ENCODE results near the gene GPR33.
"Not testable (repeated sequence)": the region's sequence is repeated elsewhere in the genome, so short reads cannot be mapped to it uniquely, and the experiment has no call there.

The GPR33 gene

DNA sequence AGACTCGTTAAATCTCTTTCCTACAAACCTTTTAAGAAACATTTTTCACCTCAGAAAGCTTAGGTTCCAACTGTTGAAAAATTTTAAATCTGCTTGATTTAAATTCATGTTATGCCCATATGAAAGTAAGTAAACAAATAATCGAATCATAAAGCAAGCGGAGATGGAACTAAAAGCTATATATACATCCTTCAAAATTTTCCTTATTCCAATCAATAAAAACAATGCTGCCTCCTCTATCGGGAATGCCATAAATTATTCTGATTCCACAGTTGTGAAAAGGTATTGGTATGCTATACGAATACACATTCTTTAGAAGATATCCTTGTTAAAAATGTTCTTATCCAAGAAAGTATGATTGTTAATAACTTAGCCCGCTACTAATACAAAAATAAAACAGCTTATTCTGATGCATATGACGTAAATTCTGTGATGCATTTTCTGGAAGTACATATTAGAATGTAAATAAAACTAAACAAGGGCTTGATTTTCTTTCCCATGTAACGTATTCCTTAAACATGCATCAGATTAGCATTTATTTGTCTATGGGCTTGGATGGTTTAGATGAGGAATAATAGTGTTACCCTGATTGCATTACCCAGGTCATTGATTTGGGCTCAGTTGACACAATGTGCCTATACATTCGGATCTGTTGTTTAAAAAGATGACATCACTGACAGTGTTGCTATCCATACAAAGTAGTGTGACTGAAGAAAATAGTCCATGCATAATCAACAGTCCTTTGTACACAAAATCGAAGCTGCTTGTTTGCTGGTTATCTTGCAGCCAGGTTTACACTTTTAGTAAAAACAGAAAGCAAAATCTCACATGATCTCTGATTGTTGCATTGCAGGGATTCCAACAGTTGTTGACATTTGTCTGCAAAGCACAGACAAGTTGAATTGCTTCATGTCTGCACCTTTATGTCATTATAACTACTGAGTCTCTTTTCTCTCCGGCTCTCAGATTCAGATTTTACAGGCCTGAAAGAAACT, 29.9 kb downstream of the GPR33 start:
- DNase-seq = no peak

- peak; percentile 95 for DNase-seq
These were observed 30.8 kb downstream of the GPR33 start, which contains the start of gene DTD2 for GRCh38 chr14:31456841-31457664. Gene DTD2 (minus strand): TSS chr14:31457506. CDS start chr14:31457393, 113 bp downstream.

GRCh38 chr14:31449971-31450610, 37.7 kb downstream of the GPR33 start:
- DNase-seq = peak; percentile 46

GRCh38 chr14:31449136-31449535, 38.7 kb downstream of the GPR33 start:
- no peak for DNase-seq

DNA sequence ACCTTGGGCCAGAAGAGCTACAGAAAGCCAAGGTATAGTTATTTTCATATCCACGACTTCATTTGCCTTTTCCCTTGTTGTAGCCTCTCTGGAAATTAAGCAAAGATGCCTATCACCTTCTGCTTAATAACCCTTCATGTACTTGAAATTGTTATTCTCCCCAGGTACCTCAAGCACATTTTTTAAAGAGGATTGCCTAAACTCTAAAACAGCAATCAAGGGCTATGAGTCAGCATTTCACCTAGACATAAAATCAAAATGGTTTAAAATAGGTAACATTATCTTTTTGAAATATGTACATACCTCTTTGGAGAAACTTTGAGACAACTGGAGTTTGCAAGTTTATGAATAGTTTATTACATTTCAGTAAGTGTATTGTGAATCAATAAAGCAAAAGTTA, 42.1 kb downstream of the GPR33 start:
- DNase-seq = no peak

DNA sequence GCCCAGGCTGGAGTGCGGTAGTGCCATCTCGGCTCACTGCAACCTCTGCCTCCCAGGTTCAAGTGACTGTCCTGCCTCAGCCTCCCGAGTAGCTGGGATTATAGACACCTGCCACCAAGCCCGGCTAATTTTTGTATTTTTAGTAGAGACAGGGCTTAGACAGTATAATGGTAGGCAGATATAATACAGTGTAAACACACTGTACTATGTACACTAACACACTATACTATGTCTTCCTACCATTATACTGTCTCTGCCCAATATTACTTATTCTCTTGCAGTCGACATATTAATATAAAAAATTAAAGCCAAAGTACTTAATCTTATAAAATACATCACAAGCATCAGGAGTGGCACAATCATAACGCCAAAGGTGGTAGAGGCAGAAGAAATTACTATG, 45.6 kb downstream of the GPR33 start:
- DNase-seq = no peak

DNA sequence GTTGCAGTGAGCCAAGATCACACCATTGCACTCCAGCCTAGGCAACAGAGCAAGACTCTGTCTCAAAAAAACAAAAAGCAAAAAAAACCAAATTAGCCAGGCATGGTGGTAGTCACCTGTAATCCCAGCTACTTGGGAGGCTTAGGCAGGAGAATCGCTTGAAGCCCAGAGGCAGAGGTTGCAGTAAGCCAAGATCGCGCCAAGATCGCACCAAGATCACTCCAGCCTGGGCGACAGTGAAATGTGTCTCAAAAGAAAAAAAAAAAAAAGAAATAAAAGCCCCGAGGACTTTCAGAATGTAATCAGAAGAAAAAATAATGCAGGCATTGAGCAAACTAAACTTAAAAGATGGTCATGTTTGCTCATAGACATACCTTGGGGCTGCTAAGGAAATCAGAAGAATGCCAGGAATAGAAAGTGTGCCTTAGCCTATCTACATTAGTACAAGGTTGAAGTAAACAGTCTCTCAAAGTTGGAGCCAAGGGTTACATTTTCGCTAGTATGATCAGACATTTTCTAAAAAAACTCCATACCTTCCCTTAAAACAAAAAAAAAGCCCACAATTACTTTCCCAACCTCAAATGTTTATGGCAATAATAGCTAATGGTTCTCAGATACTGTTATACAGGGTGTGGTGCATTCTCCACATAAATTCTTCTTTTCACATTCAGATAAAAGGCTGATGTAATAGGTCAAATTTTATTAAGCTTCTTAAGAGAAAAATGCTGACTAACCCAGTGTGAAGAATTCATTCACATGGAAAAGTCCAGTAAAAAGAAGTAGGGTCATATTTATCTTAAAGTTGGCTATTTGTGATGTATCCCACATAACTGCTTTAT, 46.3 kb downstream of the GPR33 start:
- peak; percentile 68 for DNase-seq

DNA sequence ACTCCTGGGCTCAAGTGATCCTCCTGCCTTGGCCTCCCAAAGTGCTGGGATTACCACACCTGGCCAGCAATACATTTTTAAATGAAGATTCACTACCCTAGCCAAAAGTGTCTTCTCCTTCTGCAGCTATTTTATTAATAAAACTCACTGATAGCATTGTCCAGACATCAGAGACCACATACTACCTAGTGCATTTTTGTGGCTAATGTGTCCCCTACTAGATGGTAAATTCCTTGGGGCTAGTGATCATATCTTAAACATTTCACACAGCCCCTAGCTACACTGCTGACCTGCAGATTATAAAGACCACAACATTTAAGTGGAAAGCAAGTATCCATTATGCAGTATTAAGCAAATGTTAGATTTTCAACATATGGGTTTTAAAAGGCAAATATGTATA, 47.6 kb downstream of the GPR33 start:
- peak; percentile 13 for DNase-seq

DNA sequence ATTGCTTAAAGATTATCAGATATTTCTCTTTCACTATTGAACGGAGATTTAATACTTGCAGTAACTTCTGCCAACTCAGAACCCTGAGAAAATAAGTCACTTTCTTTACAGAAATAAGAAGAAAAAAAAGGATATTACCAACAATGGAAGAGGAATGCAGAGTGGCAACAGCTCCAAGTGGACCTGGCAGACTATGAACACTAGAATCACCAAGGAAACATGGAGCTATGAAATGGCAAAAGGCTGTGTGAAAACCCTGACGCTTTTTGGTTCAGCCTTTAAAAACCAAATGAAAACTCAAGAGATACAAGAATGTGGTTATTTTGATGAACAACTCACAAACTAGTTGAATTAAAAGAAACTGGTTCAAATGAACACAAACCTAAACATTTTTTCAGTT, 48.3 kb downstream of the GPR33 start:
- DNase-seq = no peak

DNA sequence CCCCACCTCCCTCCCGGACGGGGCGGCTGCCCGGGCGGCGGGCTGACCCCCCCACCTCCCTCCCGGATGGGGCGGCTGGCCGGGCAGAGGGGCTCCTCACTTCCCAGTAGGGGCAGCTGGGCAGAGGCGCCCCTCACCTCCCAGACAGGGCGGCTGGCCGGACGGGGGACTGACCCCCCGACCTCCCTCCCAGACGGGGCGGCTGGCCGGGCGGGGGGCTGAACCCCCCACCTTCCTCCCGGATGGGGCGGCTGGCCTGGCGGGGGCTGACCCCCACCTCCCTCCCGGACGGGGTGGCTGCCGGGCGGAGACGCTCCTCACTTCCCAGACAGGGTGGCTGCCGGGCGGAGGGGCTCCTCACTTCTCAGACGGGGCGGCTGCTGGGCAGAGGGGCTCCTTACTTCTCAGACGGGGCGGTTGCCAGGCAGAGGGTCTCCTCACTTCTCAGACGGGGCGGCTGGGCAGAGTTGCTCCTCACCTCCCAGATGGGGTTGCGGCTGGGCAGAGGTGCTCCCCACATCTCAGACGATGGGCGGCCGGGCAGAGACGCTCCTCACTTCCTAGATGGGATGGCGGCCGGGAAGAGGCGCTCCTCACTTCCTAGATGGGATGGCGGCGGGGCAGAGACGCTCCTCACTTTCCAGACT, 50.7 kb downstream of the GPR33 start:
- DNase-seq = not testable (repeated sequence)

DNA sequence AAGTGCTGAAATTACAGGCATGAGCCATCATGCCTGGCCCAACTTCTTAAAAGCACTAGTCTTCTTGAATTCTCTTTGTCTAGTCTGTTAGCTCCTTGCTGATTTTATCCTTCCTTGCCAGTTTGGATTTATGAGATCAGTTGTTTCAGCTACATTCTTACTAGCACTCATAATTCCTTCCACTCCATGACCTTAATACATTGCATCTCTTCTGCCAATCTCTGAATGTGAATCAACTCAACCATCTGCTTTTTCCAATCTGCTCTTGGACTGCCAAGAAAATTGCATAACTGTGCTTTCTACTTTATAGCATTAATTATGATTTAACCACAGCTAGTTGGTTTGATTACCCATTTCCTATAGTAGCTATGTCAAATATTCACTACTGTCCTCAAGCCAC, 52.6 kb downstream of the GPR33 start:
- DNase-seq = peak; percentile 48
